Right lobe of liver (tissue), 4 donors: Measurements from ENCODE around the gene CAMKK2.

Source experiments
- CTCF ChIP-seq, 4 donors: fragments of 200-600 bp in 3 of 4; fragments of 450-650 bp in 1 of 4; IDR thresholded peaks; one replicate each; pipeline versions ENCODE4 v1.5.1 to v1.8.0; 2016 to 2022; ENCODE audit warnings: antibody characterized with exemption in 4 of 4, mild to moderate bottlenecking in 2 of 4
- POLR2A ChIP-seq: fragments of 450-650 bp; IDR thresholded peaks from one replicate; pipeline ENCODE4 v1.6.1; 2017; ENCODE audit warnings: antibody characterized with exemption, mild to moderate bottlenecking
- donor health status: DM: no; HTN: no; CAD: no.
- donor health status: DM: no; HTN: no; CAD: no.
- donor health status: DM: no; HTN: yes; CAD: no.

- TF ChIP-seq POLR2A (no peak), CTCF (IDR thresholded peaks at IDR 0.05) (no peak)
These were observed 91.0 kb downstream of the CAMKK2 start for GRCh38 chr12:121205491-121205890.
